Lung (tissue), 12 donors: ENCODE data around the gene TXLNG. TPM values are rescaled to one million over a fixed set of nuclear protein-coding genes. Genes with fewer than 3 reads are reported as not detected.

Source experiments
- ATAC-seq: fragments of 200-7000 bp; cut with Tn5 transposase; one replicate; pipeline ENCODE4 v1.9.1; 2020; ENCODE audit warnings: moderate number of reproducible peaks; ENCODE audit not compliant: insufficient read depth, low FRiP score
- DNase-seq, 3 donors: peaks; one replicate each; pipeline ENCODE4 v3.0.0-alpha.2; 2013 to 2017
- H3K27ac ChIP-seq, 2 donors: one replicate each; pipeline ENCODE4 v1.5.1; 2013; ENCODE audit warnings: mild to moderate bottlenecking in 2 of 2, moderate library complexity in 2 of 2, control low read depth in 1 of 2, inconsistent platforms in 1 of 2, low read depth in 1 of 2, low read length in 1 of 2
- H3K27me3 ChIP-seq, 3 donors: one replicate each; pipeline ENCODE4 v1.5.1; 2013; ENCODE audit warnings: low read length in 2 of 3; ENCODE audit not compliant: control insufficient read depth in 3 of 3, insufficient read depth in 3 of 3
- H3K36me3 ChIP-seq, 4 donors: one replicate each; pipeline ENCODE4 v1.5.1; 2013; ENCODE audit warnings: low read length in 4 of 4, mild to moderate bottlenecking in 1 of 4, moderate library complexity in 1 of 4; ENCODE audit not compliant: control insufficient read depth in 4 of 4, insufficient read depth in 4 of 4
- H3K4me1 ChIP-seq, 5 donors: one replicate each; pipeline ENCODE4 v1.5.1; 2013; ENCODE audit warnings: low read length in 5 of 5, mild to moderate bottlenecking in 2 of 5, moderate library complexity in 1 of 5; ENCODE audit not compliant: control insufficient read depth in 5 of 5, insufficient read depth in 5 of 5
- H3K4me3 ChIP-seq: one replicate; pipeline ENCODE4 v1.5.1; 2013; ENCODE audit warnings: mild to moderate bottlenecking, control low read depth, moderate library complexity
- H3K9ac ChIP-seq, 2 donors: one replicate each; pipeline ENCODE4 v1.5.1; 2013; ENCODE audit warnings: low read length in 2 of 2, control low read depth in 1 of 2; ENCODE audit not compliant: insufficient read depth in 1 of 2
- H3K9me3 ChIP-seq, 4 donors: one replicate each; pipeline ENCODE4 v1.5.1; 2013; ENCODE audit warnings: low read length in 3 of 4, mild to moderate bottlenecking in 1 of 4, moderate library complexity in 1 of 4; ENCODE audit not compliant: control insufficient read depth in 4 of 4, insufficient read depth in 3 of 4
- CTCF ChIP-seq: IDR thresholded peaks from 2 replicates; pipeline ENCODE4 v1.5.1; 2012; ENCODE audit warnings: mild to moderate bottlenecking; ENCODE audit errors: control extremely low read depth, extremely low read depth
- WGBS, 2 donors: extraction: QIAGEN DNeasy Blood & Tissue Kit; methylation state at CpG; one replicate each; pipeline ENCODE4 v1.1.7; 2013; 5-methylcytosine and 5-hydroxymethylcytosine counted together
- polyA plus RNA-seq, 2 donors: library from polyadenylated mRNA; stranded (reverse); fragments of 200-250 nt; gene quantifications; one replicate each; pipeline ENCODE4 v1.2.1, GENCODE V29; 2013
- total RNA-seq, 2 donors: library from RNA; depleted of rRNA in 1 of 2; stranded (reverse); fragments of >200 nt in 1 of 2; gene quantifications; one replicate each; pipeline ENCODE4 v1.2.1, GENCODE V29; 2014 to 2021
- donor health status: control.
- donor health status: control.
- donor health status: Bipolar disorder and iron deficiency.
- donor health status: healthy.
- donor health status: DM: yes; HTN: yes; CAD: no.

Gene TXLNG
- total and polyA plus RNA-seq, 4 donors, result 7.5 to 15.4 (median 9.6) TPM

GRCh38 chrX:16869393-16870094, 83.3 kb downstream of the TXLNG start:
- Histone ChIP-seq H3K9me3 (no peaks in the 10 kb centered on the region), H3K4me3 (peak overlapping the region; percentile 64), H3K4me1 (peaks cover 0 to 26% (median 6%) of the 10 kb centered on the region in 5 donors), H3K27me3 (peaks cover 0 to 47% (median 41%) of the 10 kb centered on the region in 3 donors), H3K36me3 (peaks cover 0 to 4% (median 0%) of the 10 kb centered on the region in 4 donors), H3K27ac (peak overlapping the region; percentile 87 to 91), H3K9ac (peak overlapping the region in 1 of 2 donors; percentile 66)
- ATAC-seq, result no peak
- DNase-seq, result peak in 2 of 3 donors; percentile 64 to 75
- no peak for TF ChIP-seq CTCF
- WGBS, 2 donors, result 1 to 7% methylated on average over 19 to 92 of the region's 92 CpGs

- ATAC-seq (peak; percentile 92), DNase-seq (peak; percentile 94 to 96 (median 96))
- H3K27ac ChIP-seq, result peak within 1 kb of the TSS; percentile 87 to 96
- H3K27me3 ChIP-seq, result peaks cover 0 to 48% (median 43%) of the 10 kb centered on the region in 3 donors
- 1 to 2% methylated on average over 26 to 84 of the region's 84 CpGs for WGBS, 2 donors
- peak within 1 kb of the TSS; percentile 64 for H3K4me3 ChIP-seq
- peaks cover 0 to 4% (median 0%) of the 10 kb centered on the region in 4 donors for H3K36me3 ChIP-seq
- peak within 1 kb of the TSS in 1 of 2 donors; percentile 66 for H3K9ac ChIP-seq
- H3K9me3 ChIP-seq, result no peaks in the 10 kb centered on the region
- peaks cover 0 to 26% (median 6%) of the 10 kb centered on the region in 5 donors for H3K4me1 ChIP-seq
- no peak for TF ChIP-seq CTCF
Measured at GRCh38 chrX:16870095-16870861, 84.0 kb downstream of the TXLNG start, which contains the start of gene RBBP7. Gene RBBP7 (minus strand): TSS chrX:16870362. CDS start chrX:16870053, 309 bp downstream.

GRCh38 chrX:16870862-16871815, 84.9 kb downstream of the TXLNG start:
- Histone ChIP-seq H3K27me3 (peaks cover 0 to 47% (median 40%) of the 10 kb centered on the region in 3 donors), H3K4me1 (peaks cover 0 to 22% (median 6%) of the 10 kb centered on the region in 5 donors), H3K9me3 (no peaks in the 10 kb centered on the region), H3K27ac (peak overlapping the region; percentile 68 to 96), H3K36me3 (peaks cover 0 to 4% (median 0%) of the 10 kb centered on the region in 4 donors), H3K4me3 (peak overlapping the region; percentile 29), H3K9ac (peak overlapping the region in 1 of 2 donors; percentile 35)
- DNase-seq (peak; percentile 16 to 43 (median 32)), ATAC-seq (peak; percentile 1)
- no peak for TF ChIP-seq CTCF
- WGBS, 2 donors, result 3 to 20% methylated on average over 38 to 41 of the region's 41 CpGs
